ENCODE results near the gene DRC3.

DRC3 gene

DNA sequence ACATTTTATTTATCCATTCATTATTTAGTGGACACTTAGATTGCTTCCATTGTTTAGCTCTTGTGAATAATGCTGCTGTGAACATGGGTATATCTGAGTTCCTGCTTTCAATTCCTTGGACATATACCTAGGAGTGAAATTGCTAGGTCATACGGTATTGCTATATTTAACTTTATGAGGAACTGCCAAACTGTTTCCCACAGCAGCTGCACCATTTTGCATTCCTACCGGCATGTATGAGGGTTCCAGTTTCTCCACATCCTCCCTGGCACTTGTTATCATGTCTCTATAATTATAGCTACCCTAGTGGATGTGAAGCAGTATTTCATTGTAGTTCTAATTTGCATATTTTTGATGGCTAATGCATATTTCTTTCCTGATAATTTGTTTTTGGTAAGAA lies 91.4 kb downstream of the DRC3 start:
- FAIRE-seq, result no peak

DNA sequence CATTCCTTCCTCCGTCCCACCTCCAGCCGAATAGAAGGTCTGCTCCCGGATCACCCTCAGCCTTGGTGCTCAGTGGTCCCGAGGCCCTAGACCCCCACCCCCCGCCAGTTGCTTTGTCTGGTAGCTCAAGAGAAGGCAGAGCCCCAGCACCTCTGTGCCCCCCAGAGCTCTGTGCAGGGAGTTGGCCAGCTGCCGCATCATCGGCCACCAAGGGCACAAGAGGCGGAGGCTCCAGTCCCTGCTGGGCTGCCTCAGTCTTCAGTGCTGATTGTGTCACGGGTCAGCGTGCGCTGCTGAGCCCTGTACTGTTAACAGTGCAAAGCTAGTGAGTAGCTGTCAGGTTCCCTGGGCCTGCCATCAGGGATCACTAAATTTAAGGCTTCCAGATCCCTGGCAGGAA lies 92.9 kb downstream of the DRC3 start:
- no peak for FAIRE-seq
